Spleen (tissue), 11 donors: ENCODE measurements around the gene SELENOW. TPM values are rescaled to one million over a fixed set of nuclear protein-coding genes. Genes with fewer than 3 reads are reported as not detected.
A peak's percentile ranks its signal among the peaks of the same experiment; 100 is the strongest.
"Not testable (repeated sequence)": the region's sequence is repeated elsewhere in the genome, so short reads cannot be mapped to it uniquely, and the experiment has no call there.

Experiments used
- DNase-seq: peaks from one replicate; pipeline ENCODE4 v3.0.0-alpha.2; 2020
- H3K27ac ChIP-seq, 8 donors: fragments of 200-600 bp; sonication (generic) in 7 of 8; 1 replicate in 4 of 8; 2 replicates in 4 of 8; pipeline versions ENCODE4 v1.5.0 to v1.8.0; 2016 to 2021; ENCODE audit warnings: inconsistent platforms in 4 of 8, mild to moderate bottlenecking in 4 of 8, moderate library complexity in 1 of 8
- H3K27me3 ChIP-seq, 7 donors: fragments of 200-600 bp; sonication (generic) in 6 of 7; replicated peaks in 1 of 7; 1 replicate in 4 of 7; 2 replicates in 3 of 7; pipeline versions ENCODE4 v1.5.0 to v1.8.0; 2016 to 2021; ENCODE audit warnings: inconsistent platforms in 3 of 7, mild to moderate bottlenecking in 1 of 7
- H3K36me3 ChIP-seq, 6 donors: fragments of 200-600 bp; sonication (generic) in 5 of 6; 1 replicate in 4 of 6; 2 replicates in 2 of 6; pipeline versions ENCODE4 v1.5.0 to v1.8.0; 2016 to 2021; ENCODE audit warnings: inconsistent platforms in 2 of 6
- H3K4me1 ChIP-seq, 6 donors: fragments of 200-600 bp; sonication (generic) in 5 of 6; 1 replicate in 3 of 6; 2 replicates in 3 of 6; pipeline versions ENCODE4 v1.5.0 to v1.8.0; 2016 to 2021; ENCODE audit warnings: inconsistent platforms in 3 of 6
- H3K4me3 ChIP-seq, 8 donors: fragments of 200-600 bp; sonication (generic) in 7 of 8; 1 replicate in 4 of 8; 2 replicates in 4 of 8; pipeline versions ENCODE4 v1.5.0 to v1.8.0; 2016 to 2021; ENCODE audit warnings: inconsistent platforms in 4 of 8, mild to moderate bottlenecking in 4 of 8, moderate library complexity in 2 of 8
- H3K9me3 ChIP-seq, 8 donors: fragments of 200-600 bp; sonication (generic) in 7 of 8; 1 replicate in 4 of 8; 2 replicates in 4 of 8; pipeline versions ENCODE4 v1.5.0 to v1.8.0; 2016 to 2021; ENCODE audit warnings: inconsistent platforms in 4 of 8
- CTCF ChIP-seq, 11 experiments: fragments of 200-600 bp in 7 of 11; fragments of 450-650 bp in 4 of 11; sonication (generic) in 4 of 11; IDR thresholded peaks in 8 of 11; conservative IDR thresholded peaks in 3 of 11; 1 replicate in 7 of 11; 2 replicates in 4 of 11; pipeline versions ENCODE4 v1.4.0 to v1.8.0; 2016 to 2021; ENCODE audit warnings: antibody characterized with exemption in 11 of 11, inconsistent platforms in 4 of 11, mild to moderate bottlenecking in 1 of 11
- POLR2A ChIP-seq, 3 donors: fragments of 450-650 bp; IDR thresholded peaks; one replicate each; pipeline ENCODE4 v1.5.1; 2017; ENCODE audit warnings: antibody characterized with exemption in 3 of 3, mild to moderate bottlenecking in 1 of 3
- POLR2AphosphoS5 ChIP-seq, 3 donors: sonication (generic); formaldehyde crosslinking; IDR thresholded peaks; one replicate each; pipeline ENCODE4 v1.5.1; 2017; ENCODE audit warnings: antibody characterized with exemption in 3 of 3
- WGBS, 5 donors: extraction: QIAGEN DNeasy Blood & Tissue Kit in 3 of 5; methylation state at CpG; one replicate each; pipeline versions ENCODE4 v1.1.5 to v1.1.7; 2013 to 2018; 5-methylcytosine and 5-hydroxymethylcytosine counted together
- intact Hi-C: fragments of 100-400 bp; cut with DNase I; formaldehyde crosslinking; loops from one replicate; pipeline ENCODE4 v1.15.0; 2023; ENCODE audit warnings: low total_unique reads
- polyA plus RNA-seq, 3 donors: library from polyadenylated mRNA; stranded (reverse); fragments of 200-250 nt; gene quantifications; one replicate each; pipeline ENCODE4 v1.2.1, GENCODE V29; 2013
- total RNA-seq, 7 donors: library from RNA; depleted of rRNA in 3 of 7; stranded (reverse); fragments of >200 nt in 3 of 7; fragmentation: NEBNext Ultra II Directional in 4 of 7; extraction: Animal tissue kit (Norgen Biotek cat#: 25700) in 4 of 7; gene quantifications; one replicate each; pipeline versions ENCODE4 v1.1.0 to v1.2.1, GENCODE V29; 2016 to 2021
- donor health status: healthy with polysubstance abuse.
- donor health status: DM: no; HTN: no; CAD: no; lungs with moderate emphysema.
- donor health status: DM: no; HTN: no; CAD: no.
- donor health status: Bipolar disorder and iron deficiency.
- donor health status: healthy.
- donor health status: DM: no; HTN: no; CAD: no.
- donor health status: DM: yes; HTN: yes; CAD: no.

Gene SELENOW
- total and polyA plus RNA-seq, 10 donors = 137 to 592 (median 302) TPM

GRCh38 chr19:47786566-47786965 lies 8.1 kb downstream of the SELENOW start:
- no peak overlapping the region for H3K27ac ChIP-seq
- no peak for DNase-seq
- no peaks in the 10 kb centered on the region for H3K27me3 ChIP-seq
- intact Hi-C loops = loop anchor here (10.0 kb wide), 1 partner anchor 72 kb away; the partner anchor contains the start of gene EHD2
- peaks cover 0 to 30% (median 13%) of the 10 kb centered on the region in 6 donors for H3K4me1 ChIP-seq
- H3K9me3 ChIP-seq = no peaks in the 10 kb centered on the region
- TF ChIP-seq CTCF (IDR thresholded peaks at IDR 0.05 in 8 of 11, conservative IDR thresholded peaks at IDR 0.05 in 3 of 11) (no peak), POLR2AphosphoS5 (IDR thresholded peaks at IDR 0.05) (no peak), POLR2A (IDR thresholded peaks at IDR 0.05) (no peak)
- WGBS, 5 donors = 92 to 97% (median 94%) methylated on average over 7 of the region's 7 CpGs
- no peak overlapping the region for H3K4me3 ChIP-seq
- peaks cover 0 to 60% (median 39%) of the 10 kb centered on the region in 6 donors for H3K36me3 ChIP-seq

DNA sequence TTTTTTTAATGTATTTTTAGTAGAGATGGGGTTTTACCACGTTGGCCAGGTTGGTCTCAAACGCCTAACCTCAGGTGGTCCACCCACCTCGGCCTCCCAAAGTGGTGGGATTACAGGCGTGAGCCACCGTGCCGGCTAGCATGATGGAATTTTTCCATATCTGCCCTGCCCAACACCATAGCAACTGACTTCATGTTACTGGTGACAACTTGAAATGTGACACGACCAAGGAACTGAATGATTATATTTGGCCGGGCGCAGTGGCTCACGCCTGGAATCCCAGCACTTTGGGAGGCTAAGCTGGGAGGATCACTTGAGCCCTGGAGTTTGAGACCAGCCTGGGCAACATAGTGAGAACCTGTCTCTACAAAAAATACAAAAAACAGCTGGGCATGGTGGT lies 8.8 kb downstream of the SELENOW start:
- Histone ChIP-seq H3K36me3 (peaks cover 0 to 53% (median 37%) of the 10 kb centered on the region in 6 donors), H3K4me1 (peaks cover 0 to 23% (median 6%) of the 10 kb centered on the region in 6 donors)
- 89 to 95% (median 92%) methylated on average over 10 of the region's 10 CpGs for WGBS, 5 donors
- DNase-seq, H3K4me3 ChIP-seq, H3K27ac ChIP-seq, H3K9me3 ChIP-seq, H3K27me3 ChIP-seq: not testable (repeated sequence)
- intact Hi-C loops = loop anchor here (10.0 kb wide), 1 partner anchor 73 kb away; the partner anchor contains the start of gene EHD2

DNA sequence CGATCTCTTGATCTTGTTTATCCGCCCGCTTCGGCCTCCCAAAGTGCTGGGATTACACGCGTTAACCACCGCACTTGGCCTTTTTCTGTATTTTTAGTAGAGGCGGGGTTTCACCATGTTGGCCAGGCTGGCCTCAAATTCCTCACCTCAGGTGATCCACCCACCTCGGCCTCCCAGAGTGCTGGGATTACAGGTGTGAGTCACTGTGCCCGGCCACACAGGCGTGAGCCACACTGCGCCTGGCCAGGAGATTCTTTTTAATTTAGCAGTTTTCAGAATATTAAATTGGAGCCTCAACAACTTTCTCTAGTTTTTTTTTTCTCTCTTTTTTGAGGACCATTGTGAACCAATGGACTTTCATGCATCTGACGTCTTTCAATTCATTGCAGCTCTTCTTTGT lies 11.3 kb downstream of the SELENOW start:
- WGBS, 5 donors = 91 to 96% (median 94%) methylated on average over 13 of the region's 13 CpGs
- intact Hi-C loops = loop anchor here (10.0 kb wide), 1 partner anchor 75 kb away; the partner anchor contains the start of gene EHD2
- peaks cover 0 to 16% (median 4%) of the 10 kb centered on the region in 6 donors for H3K4me1 ChIP-seq

GRCh38 chr19:47790398-47790814 lies 11.9 kb downstream of the SELENOW start:
- peak; percentile 92 for DNase-seq
- intact Hi-C loops = no loop called here
- H3K27ac ChIP-seq = no peak overlapping the region
- WGBS, 5 donors = 10 to 19% (median 16%) methylated on average over 10 of the region's 10 CpGs
- H3K4me1 ChIP-seq = peaks cover 0 to 16% (median 4%) of the 10 kb centered on the region in 6 donors
- TF ChIP-seq CTCF (IDR thresholded peaks at IDR 0.05 in 8 of 11, conservative IDR thresholded peaks at IDR 0.05 in 3 of 11) (peak; percentile 38 to 88 (median 74)), POLR2AphosphoS5 (IDR thresholded peaks at IDR 0.05) (no peak), POLR2A (IDR thresholded peaks at IDR 0.05) (no peak)
- no peaks in the 10 kb centered on the region for H3K27me3 ChIP-seq
- peaks cover 0 to 22% (median 11%) of the 10 kb centered on the region in 6 donors for H3K36me3 ChIP-seq
- no peak overlapping the region for H3K4me3 ChIP-seq
- H3K9me3 ChIP-seq = peaks cover 0 to 11% (median 7%) of the 10 kb centered on the region in 8 donors

More for the DNA sequence above, 11.3 kb downstream of the SELENOW start:
- not testable (repeated sequence) for H3K27ac ChIP-seq, DNase-seq, H3K27me3 ChIP-seq, H3K4me3 ChIP-seq
- peaks cover 0 to 28% (median 17%) of the 10 kb centered on the region in 6 donors for H3K36me3 ChIP-seq
- peaks cover 0 to 11% (median 7%) of the 10 kb centered on the region in 8 donors for H3K9me3 ChIP-seq

DNA sequence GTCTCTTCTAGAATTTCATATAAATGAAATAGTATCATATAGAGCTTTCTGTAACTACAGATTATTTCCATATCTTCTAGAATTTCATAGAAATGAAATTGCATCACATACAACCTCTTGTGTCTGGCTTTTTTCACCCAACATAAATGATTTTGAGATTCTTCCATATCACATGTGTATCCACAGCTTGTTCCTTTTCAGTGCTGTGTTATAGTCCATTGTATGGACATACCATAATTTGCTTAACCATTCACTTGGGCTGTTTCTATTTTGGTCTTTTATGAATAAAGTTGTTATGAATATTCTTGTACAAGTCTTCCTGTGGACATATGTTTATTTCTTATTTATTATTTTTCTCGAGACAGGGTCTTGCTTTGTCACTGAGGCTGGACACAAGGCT lies 14.1 kb downstream of the SELENOW start:
- H3K27ac ChIP-seq = no peak overlapping the region
- peaks cover 0 to 11% (median 7%) of the 10 kb centered on the region in 8 donors for H3K9me3 ChIP-seq
- intact Hi-C loops = no loop called here
- no peak for DNase-seq
- peaks cover 0 to 16% (median 4%) of the 10 kb centered on the region in 6 donors for H3K4me1 ChIP-seq
- no peak overlapping the region for H3K4me3 ChIP-seq
- no peaks in the 10 kb centered on the region for H3K36me3 ChIP-seq
- H3K27me3 ChIP-seq = peaks cover 0 to under 1% (median 0%) of the 10 kb centered on the region in 7 donors
- TF ChIP-seq POLR2AphosphoS5 (IDR thresholded peaks at IDR 0.05) = no peak
- TF ChIP-seq POLR2A (IDR thresholded peaks at IDR 0.05) = no peak
- TF ChIP-seq CTCF (IDR thresholded peaks at IDR 0.05 in 8 of 11, conservative IDR thresholded peaks at IDR 0.05 in 3 of 11) = no peak
- WGBS, 5 donors = 90 to 100% (median 97%) methylated on average over 1 of the region's 1 CpG
